GM12874 (cell line): ENCODE data around the gene HSD17B1.

ENCODE experiments used
- TF ChIP-seq, protein P1 (sequence below): IDR thresholded peaks from 2 replicates; pipeline ENCODE4 v1.5.1; 2011; ENCODE audit warnings: low read depth, mild to moderate bottlenecking, control low read depth, low read length, moderate library complexity; ENCODE audit not compliant: insufficient read depth

HSD17B1 gene

DNA sequence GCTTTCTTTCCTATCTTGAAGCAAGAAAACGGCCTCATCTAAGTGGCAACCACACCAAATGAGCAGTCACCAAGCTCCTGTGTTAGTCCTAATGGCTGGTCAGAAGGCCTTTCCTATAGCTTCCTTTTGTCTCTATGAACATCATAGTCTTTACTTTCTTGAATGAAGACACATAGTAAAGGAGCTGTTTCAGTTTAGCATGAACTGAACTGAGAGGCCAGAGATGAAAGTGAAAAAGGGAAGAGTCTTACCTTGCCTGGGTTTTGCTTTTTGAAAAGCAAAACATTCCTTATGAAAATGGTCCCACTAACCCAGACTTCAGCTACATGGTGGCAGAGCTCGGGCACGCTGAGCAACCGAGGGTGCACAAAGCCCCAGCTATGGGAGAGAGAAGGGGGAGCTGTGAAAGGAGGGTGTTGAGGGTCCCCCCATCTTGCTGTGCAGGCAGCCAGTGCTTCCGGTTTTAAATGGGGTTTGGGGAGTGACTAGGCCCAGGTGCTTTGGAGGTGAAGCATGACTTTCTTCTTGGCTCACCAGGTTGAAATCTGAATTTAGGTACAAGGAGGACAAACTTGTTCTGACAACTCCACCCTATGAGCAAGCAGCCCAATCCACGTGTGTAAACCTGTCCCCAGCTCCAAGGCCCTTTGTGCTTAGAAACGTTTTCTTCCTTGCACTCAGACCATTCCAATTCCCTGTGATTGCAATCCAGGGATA lies 33.9 kb downstream of the HSD17B1 start:
- TF ChIP-seq, protein P1, sequence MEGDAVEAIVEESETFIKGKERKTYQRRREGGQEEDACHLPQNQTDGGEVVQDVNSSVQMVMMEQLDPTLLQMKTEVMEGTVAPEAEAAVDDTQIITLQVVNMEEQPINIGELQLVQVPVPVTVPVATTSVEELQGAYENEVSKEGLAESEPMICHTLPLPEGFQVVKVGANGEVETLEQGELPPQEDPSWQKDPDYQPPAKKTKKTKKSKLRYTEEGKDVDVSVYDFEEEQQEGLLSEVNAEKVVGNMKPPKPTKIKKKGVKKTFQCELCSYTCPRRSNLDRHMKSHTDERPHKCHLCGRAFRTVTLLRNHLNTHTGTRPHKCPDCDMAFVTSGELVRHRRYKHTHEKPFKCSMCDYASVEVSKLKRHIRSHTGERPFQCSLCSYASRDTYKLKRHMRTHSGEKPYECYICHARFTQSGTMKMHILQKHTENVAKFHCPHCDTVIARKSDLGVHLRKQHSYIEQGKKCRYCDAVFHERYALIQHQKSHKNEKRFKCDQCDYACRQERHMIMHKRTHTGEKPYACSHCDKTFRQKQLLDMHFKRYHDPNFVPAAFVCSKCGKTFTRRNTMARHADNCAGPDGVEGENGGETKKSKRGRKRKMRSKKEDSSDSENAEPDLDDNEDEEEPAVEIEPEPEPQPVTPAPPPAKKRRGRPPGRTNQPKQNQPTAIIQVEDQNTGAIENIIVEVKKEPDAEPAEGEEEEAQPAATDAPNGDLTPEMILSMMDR: no peak

DNA sequence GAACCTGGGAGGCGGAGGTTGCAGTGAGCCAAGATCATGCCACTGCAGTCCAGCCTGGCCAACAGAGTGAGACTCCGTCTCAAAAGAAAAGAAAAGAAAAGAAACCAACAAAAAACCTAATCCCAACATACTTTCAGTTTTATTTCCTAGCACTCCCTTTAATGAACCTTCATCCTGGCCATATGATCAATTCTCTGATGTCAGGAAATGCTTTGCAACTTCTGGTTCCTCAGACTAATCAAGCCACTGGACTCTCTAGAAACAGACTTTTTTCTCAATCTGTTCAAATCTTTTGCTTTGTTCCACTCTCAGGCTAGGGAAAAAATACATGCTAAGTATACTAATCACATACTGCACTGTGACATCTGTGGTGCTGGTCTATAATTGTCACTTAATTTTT lies 38.2 kb downstream of the HSD17B1 start:
- TF ChIP-seq, protein P1: no peak

DNA sequence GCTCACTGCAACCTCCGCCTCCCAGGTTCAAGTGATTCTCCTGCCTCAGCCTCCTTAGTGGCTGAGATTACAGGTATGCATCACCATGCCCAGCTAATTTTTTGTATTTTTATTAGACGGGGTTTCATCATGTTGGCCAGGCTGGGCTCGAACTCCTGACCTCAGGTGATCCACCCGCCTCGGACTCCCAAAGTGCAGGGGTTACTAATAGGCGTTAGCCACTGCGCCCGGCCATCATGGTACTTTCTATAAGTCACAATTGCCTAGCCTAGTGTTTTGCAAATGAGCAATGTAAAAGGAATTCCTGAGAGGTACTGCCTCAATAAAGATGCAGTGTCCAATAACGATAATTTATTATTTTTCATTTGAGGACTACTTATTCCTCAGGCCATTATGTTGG lies 38.7 kb downstream of the HSD17B1 start:
- TF ChIP-seq, protein P1: no peak

DNA sequence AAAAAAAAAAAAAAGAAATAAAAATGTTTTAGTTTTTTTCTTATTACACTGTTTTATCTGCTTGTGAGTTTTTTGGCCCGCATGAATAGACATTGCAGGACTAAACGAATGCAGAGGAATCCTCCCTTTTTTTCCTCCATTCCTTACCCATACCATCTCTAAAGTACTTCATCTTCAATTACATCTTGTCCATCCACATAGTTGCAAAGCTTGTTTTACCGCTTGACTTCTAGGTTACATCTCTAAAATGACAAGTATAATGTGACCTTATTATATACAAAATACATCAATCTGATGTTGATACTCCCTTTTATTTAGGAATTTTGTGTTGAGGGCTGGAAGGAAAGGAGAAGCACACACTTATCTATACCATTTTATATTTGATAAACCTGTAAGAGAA lies 43.7 kb downstream of the HSD17B1 start:
- TF ChIP-seq, protein P1: no peak

DNA sequence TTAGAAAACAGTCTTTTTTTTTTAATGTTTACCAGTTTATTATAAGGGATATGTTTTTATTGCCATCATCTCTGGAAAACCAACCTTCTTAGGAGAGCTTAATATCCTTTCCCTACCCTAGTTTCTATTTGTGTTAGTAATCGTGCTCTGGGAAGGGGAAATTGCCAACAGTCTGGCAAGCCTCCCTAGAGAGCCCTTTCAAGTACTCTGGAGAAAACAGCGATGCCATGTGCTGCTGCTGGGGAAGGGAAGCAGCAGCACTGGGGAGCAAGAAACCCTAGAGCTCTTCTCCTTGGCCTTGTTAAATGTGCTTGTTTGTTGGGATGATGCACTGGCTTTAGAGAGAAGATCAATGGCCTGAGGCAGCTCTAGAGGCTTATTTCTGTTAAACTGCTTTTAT lies 46.2 kb downstream of the HSD17B1 start:
- TF ChIP-seq, protein P1: no peak

DNA sequence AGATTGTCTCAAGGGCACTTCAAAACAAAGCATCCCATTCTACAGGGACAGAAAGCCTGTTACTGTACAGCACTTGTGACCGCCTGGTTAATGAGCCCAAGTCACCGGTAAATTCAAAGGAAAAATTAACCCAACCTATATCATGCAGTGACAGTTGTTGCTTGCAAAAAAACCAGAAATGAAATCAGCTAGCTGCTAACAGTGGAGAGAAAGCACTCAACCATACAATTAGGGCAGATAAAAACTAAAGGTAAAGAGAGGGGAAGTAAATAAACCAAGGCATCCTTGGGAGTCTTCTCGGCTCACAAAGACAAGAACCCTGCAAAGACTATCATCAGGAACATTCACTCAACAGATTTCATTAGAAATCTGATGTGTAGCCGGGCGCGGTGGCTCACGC lies 50.6 kb downstream of the HSD17B1 start:
- TF ChIP-seq, protein P1: no peak
